Dermis microvascular lymphatic vessel endothelial cell (primary cell): ENCODE measurements around the gene MS4A7. TPM values are rescaled to one million over a fixed set of nuclear protein-coding genes. Genes with fewer than 3 reads are reported as not detected.

Experiments used
- total RNA-seq: library from RNA; depleted of rRNA; stranded (reverse); fragments of >200 nt; gene quantifications from 2 replicates; pipeline ENCODE4 v1.2.1, GENCODE V29; 2014

Gene MS4A7
- total RNA-seq, 1 donor from 2014 or later = not detected

Other genes starting within 250 kb of the MS4A7 start
- 0.26 and 0.63 TPM in 2 replicates for gene MS4A6A, start 195.4 kb upstream of the MS4A7 start, total RNA-seq
- gene MS4A4E, start 135.4 kb upstream of the MS4A7 start, total RNA-seq = not detected in 2 replicates
- gene MS4A4A, start 97.9 kb upstream of the MS4A7 start, total RNA-seq = not detected in 2 replicates
- gene MS4A6E, start 51.3 kb upstream of the MS4A7 start, total RNA-seq = not detected in 2 replicates
- not detected in 2 replicates for gene MS4A14, start 17.9 kb downstream of the MS4A7 start, total RNA-seq
- not detected in 2 replicates for gene MS4A5, start 51.0 kb downstream of the MS4A7 start, total RNA-seq
- gene MS4A1, start 77.3 kb downstream of the MS4A7 start, total RNA-seq = under 0.01 TPM in 1 of 2 replicates, not detected in the other
- not detected in 2 replicates for gene MS4A12, start 114.2 kb downstream of the MS4A7 start, total RNA-seq
- gene MS4A13, start 136.9 kb downstream of the MS4A7 start, total RNA-seq = not detected in 2 replicates